GM12878 (cell line): ENCODE results near the gene HEATR3. TPM values are rescaled to one million over a fixed set of nuclear protein-coding genes. Genes with fewer than 3 reads are reported as not detected.

ENCODE experiments used
- BHLHE40 ChIP-seq, 2 experiments: fragments of 450-650 bp in 1 of 2; IDR thresholded peaks; 2 replicates each; pipeline ENCODE4 v1.6.1; 2011 to 2017; ENCODE audit warnings: low read depth in 2 of 2, borderline replicate concordance in 1 of 2, improper control_type of control experiment in 1 of 2, low read length in 1 of 2, mild to moderate bottlenecking in 1 of 2
- BMI1 ChIP-seq: fragments of 450-650 bp; IDR thresholded peaks from 2 replicates; pipeline ENCODE4 v1.6.1; 2016; ENCODE audit warnings: mild to moderate bottlenecking, moderate library complexity, borderline replicate concordance
- ESRRA ChIP-seq: IDR thresholded peaks from 2 replicates; pipeline ENCODE4 v1.6.1; 2012; ENCODE audit warnings: mild to moderate bottlenecking, low read length, improper control_type of control experiment
- IRF5 ChIP-seq: fragments of 450-650 bp; IDR thresholded peaks from 2 replicates; pipeline ENCODE4 v1.6.1; 2017; ENCODE audit warnings: borderline replicate concordance
- MTA3 ChIP-seq: IDR thresholded peaks from 2 replicates; pipeline ENCODE4 v1.6.1; 2012; ENCODE audit warnings: low read length, inconsistent platforms, borderline replicate concordance
- MXI1 ChIP-seq: fragments of 150-350 bp; IDR thresholded peaks from 2 replicates; pipeline ENCODE4 v1.6.1; 2011; ENCODE audit warnings: low read depth, mild to moderate bottlenecking, inconsistent platforms, low read length, improper control_type of control experiment
- SMARCA5 ChIP-seq: fragments of 450-650 bp; IDR thresholded peaks from 2 replicates; pipeline ENCODE4 v1.6.1; 2017; ENCODE audit warnings: mild to moderate bottlenecking
- ZNF274 ChIP-seq: IDR thresholded peaks from one replicate; pipeline ENCODE4 v1.8.0; 2011; ENCODE audit not compliant: insufficient read length, insufficient read depth
- ZNF592 ChIP-seq: fragments of 450-650 bp; IDR thresholded peaks from 2 replicates; pipeline ENCODE4 v1.6.1; 2017; ENCODE audit warnings: mild to moderate bottlenecking, moderate library complexity
- polyA plus RNA-seq, 11 experiments: library from polyadenylated mRNA; depleted of rRNA in 4 of 11; unstranded in 6 of 11; stranded (reverse) in 5 of 11; fragments of >200 nt; fragmentation: Nextera tagmentation in 4 of 11; fragmentation: Illumina TruSeq in 1 of 11; extraction: Ambion mirVana in 4 of 11; extraction: Trizol in 1 of 11; gene quantifications; 1 replicate in 1 of 11; 2 replicates in 10 of 11; pipeline versions ENCODE4 v1.2.1 to v1.2.3, GENCODE V29; 2011 to 2016; ENCODE audit warnings: inconsistent platforms in 2 of 11, missing spikeins in 2 of 11, low read depth in 1 of 11
- total RNA-seq, 4 experiments: library from RNA; depleted of rRNA in 3 of 4; stranded (reverse); fragments of >200 nt in 3 of 4; fragmentation: Illumina TruSeq in 1 of 4; extraction: Trizol in 1 of 4; gene quantifications; 2 replicates each; pipeline versions ENCODE4 v1.2.1 to v1.2.3, GENCODE V29; 2013 to 2021

HEATR3 gene
- total and polyA plus RNA-seq, 10 of the 15 experiments (the other 5 are each of a cell fraction or from before 2014, with no cell fraction given) = 1.5 to 30.0 (median 17.7) TPM

- TF ChIP-seq ZNF592 = no peak
- TF ChIP-seq BMI1 = no peak
- TF ChIP-seq MXI1 = no peak
- TF ChIP-seq BHLHE40 (IDR thresholded peaks at IDR 0.05; ENCODE audit: borderline replicate concordance in 1 of 2, low read depth in 2 of 2, low read length in 1 of 2) = no peak
- no peak for TF ChIP-seq SMARCA5
- TF ChIP-seq ZNF274 = no peak
- TF ChIP-seq ESRRA = no peak
- TF ChIP-seq IRF5 = no peak
- no peak for TF ChIP-seq MTA3
Measured at GRCh38 chr16:50038756-50039529, 26.8 kb upstream of the HEATR3 start (continued).
